Renal pelvis (tissue), 12 donors: ENCODE data around the gene MKRN2OS. TPM values are rescaled to one million over a fixed set of nuclear protein-coding genes. Genes with fewer than 3 reads are reported as not detected.

Experiments used
- DNase-seq: peaks from one replicate; pipeline ENCODE4 v3.0.0-alpha.2; 2013
- long read RNA-seq, 16 experiments: transcript quantifications; one replicate each; lab custom pipeline, GENCODE V29; 2026
- polyA plus RNA-seq, 3 donors: library from polyadenylated mRNA; unstranded; fragments of 120-200 nt; gene quantifications; one replicate each; pipeline ENCODE4 v1.2.1, GENCODE V29; 2013; ENCODE audit not compliant: insufficient read length in 3 of 3

The MKRN2OS gene
- 1 to 10 TPM in 2 of 3 donors, under 1 TPM in 1; 0.74 to 2.6 (median 2.6) TPM for polyA plus RNA-seq
- long read RNA-seq, donor 1, partial matches to known transcripts: 83 of 99 reads
- long read RNA-seq, donor 1, other reads (novel, unspliced or antisense): 16 of 99 reads
- long read RNA-seq, donor 2, partial matches to known transcripts: 7 of 7 reads
- long read RNA-seq, donor 2, other reads (novel, unspliced or antisense): 0 of 7 reads
- long read RNA-seq, donor 3: 0 reads
- long read RNA-seq, donor 4, partial matches to known transcripts: 9 of 9 reads
- long read RNA-seq, donor 4, other reads (novel, unspliced or antisense): 0 of 9 reads
- long read RNA-seq, donor 5: 0 reads
- long read RNA-seq, donor 6, partial matches to known transcripts: 94 of 106 reads
- long read RNA-seq, donor 6, other reads (novel, unspliced or antisense): 12 of 106 reads
- long read RNA-seq, donor 7: 0 reads
- long read RNA-seq, donor 8: 0 reads
- long read RNA-seq, donor 9: 0 reads
- long read RNA-seq, donor 10: 0 reads
- long read RNA-seq, donor 11: 0 reads
- long read RNA-seq, donor 12, partial matches to known transcripts: 26 of 45 reads
- long read RNA-seq, donor 12, other reads (novel, unspliced or antisense): 19 of 45 reads
- long read RNA-seq, donor 13: 0 reads
- long read RNA-seq, donor 14: 0 reads
- long read RNA-seq, donor 15, partial matches to known transcripts: 37 of 72 reads
- long read RNA-seq, donor 15, other reads (novel, unspliced or antisense): 33 of 72 reads
- long read RNA-seq, donor 16, partial matches to known transcripts: 9 of 9 reads
- long read RNA-seq, donor 16, other reads (novel, unspliced or antisense): 0 of 9 reads

GRCh38 chr3:12545473-12545791 is at the start of gene MKRN2OS:
TSS of gene MKRN2OS (minus strand) at chr3:12545499. CDS start at chr3:12545464, 35 bp downstream.
- peak; percentile 78 for DNase-seq

- DNase-seq: no peak
Observed at GRCh38 chr3:12593473-12593872, 48.2 kb upstream of the MKRN2OS start.

- no peak for DNase-seq
Observed at GRCh38 chr3:12591997-12592715, 46.9 kb upstream of the MKRN2OS start.

GRCh38 chr3:12591456-12591855 is 46.2 kb upstream of the MKRN2OS start:
- no peak for DNase-seq

GRCh38 chr3:12590096-12590495 is 44.8 kb upstream of the MKRN2OS start:
- DNase-seq: no peak

- DNase-seq: no peak
Observed at GRCh38 chr3:12588039-12589009, 43.0 kb upstream of the MKRN2OS start.

GRCh38 chr3:12586403-12586802 is 41.1 kb upstream of the MKRN2OS start:
- DNase-seq: no peak

- DNase-seq: no peak
Observed at GRCh38 chr3:12585970-12586369, 40.7 kb upstream of the MKRN2OS start.

- DNase-seq: no peak
Observed at GRCh38 chr3:12585181-12585580, 39.9 kb upstream of the MKRN2OS start.

- DNase-seq: no peak
Observed at GRCh38 chr3:12584083-12584482, 38.8 kb upstream of the MKRN2OS start.

GRCh38 chr3:12583280-12583679 is 38.0 kb upstream of the MKRN2OS start:
- DNase-seq: no peak

GRCh38 chr3:12582730-12583129 is 37.4 kb upstream of the MKRN2OS start:
- no peak for DNase-seq

GRCh38 chr3:12579905-12580304 is 34.6 kb upstream of the MKRN2OS start:
- no peak for DNase-seq

- no peak for DNase-seq
Observed at GRCh38 chr3:12579456-12579855, 34.2 kb upstream of the MKRN2OS start.

- no peak for DNase-seq
Observed at GRCh38 chr3:12578742-12579141, 33.4 kb upstream of the MKRN2OS start.

GRCh38 chr3:12577379-12577778 is 32.1 kb upstream of the MKRN2OS start:
- no peak for DNase-seq

GRCh38 chr3:12574661-12575060 is 29.4 kb upstream of the MKRN2OS start:
- DNase-seq: no peak

- no peak for DNase-seq
Observed at GRCh38 chr3:12574131-12574530, 28.8 kb upstream of the MKRN2OS start.

GRCh38 chr3:12571986-12572385 is 26.7 kb upstream of the MKRN2OS start:
- no peak for DNase-seq

GRCh38 chr3:12569836-12570235 is 24.5 kb upstream of the MKRN2OS start:
- DNase-seq: no peak

- no peak for DNase-seq
Observed at GRCh38 chr3:12568747-12569146, 23.4 kb upstream of the MKRN2OS start.
